Mesothelial cell of epicardium (in vitro differentiated cells): ENCODE results near the gene SMARCA5. TPM values are rescaled to one million over a fixed set of nuclear protein-coding genes. Genes with fewer than 3 reads are reported as not detected.

Source experiments
- DNase-seq, 2 experiments: peaks; one replicate each; pipeline ENCODE4 v3.0.0; 2021; ENCODE audit warnings: low spot score in 2 of 2; ENCODE audit not compliant: unreplicated experiment in 2 of 2
- H3K27ac Mint-ChIP-seq: 2 replicates; pipeline ENCODE4 v1.8.0; 2021; ENCODE audit warnings: mixed read lengths
- H3K27me3 Mint-ChIP-seq: 2 replicates; pipeline ENCODE4 v1.8.0; 2021; ENCODE audit warnings: low read depth, mixed read lengths
- H3K36me3 Mint-ChIP-seq: 2 replicates; pipeline ENCODE4 v1.8.0; 2021; ENCODE audit warnings: mixed read lengths
- H3K4me1 Mint-ChIP-seq: 2 replicates; pipeline ENCODE4 v1.8.0; 2021; ENCODE audit warnings: mixed read lengths
- H3K4me3 Mint-ChIP-seq: 2 replicates; pipeline ENCODE4 v1.8.0; 2021; ENCODE audit warnings: mild to moderate bottlenecking, moderate library complexity, mixed read lengths
- H3K9me3 Mint-ChIP-seq: 2 replicates; pipeline ENCODE4 v1.8.0; 2021; ENCODE audit warnings: mixed read lengths
- CTCF ChIP-seq: fragments of 200-600 bp; sonication (generic); IDR thresholded peaks from one replicate; pipeline ENCODE4 v1.5.0; 2021; ENCODE audit warnings: antibody characterized with exemption; ENCODE audit not compliant: unreplicated experiment
- total RNA-seq: library from RNA; stranded (reverse); gene quantifications from 3 replicates; pipeline ENCODE4 v1.2.1, GENCODE V29; 2021

Gene SMARCA5
- total RNA-seq, 1 donor from 2014 or later: 58.3 TPM

GRCh38 chr4:143511906-143512305 lies 1.6 kb upstream of the SMARCA5 start:
- Mint-ChIP-seq H3K27me3 (peaks cover 26% of the 10 kb centered on the region), H3K9me3 (no peaks in the 10 kb centered on the region), H3K4me3 (no peak overlapping the region), H3K27ac (no peak overlapping the region), H3K36me3 (peaks cover 7% of the 10 kb centered on the region), H3K4me1 (peaks cover 20% of the 10 kb centered on the region)
- TF ChIP-seq CTCF: no peak
- no peak for DNase-seq

- H3K36me3 Mint-ChIP-seq: peaks cover 15% of the 10 kb centered on the region
- H3K9me3 Mint-ChIP-seq: no peaks in the 10 kb centered on the region
- H3K4me1 Mint-ChIP-seq: peaks cover 22% of the 10 kb centered on the region
- no peak for DNase-seq
- peak overlapping the region; percentile 99 for H3K27ac Mint-ChIP-seq
- TF ChIP-seq CTCF: no peak
- H3K4me3 Mint-ChIP-seq: peak overlapping the region; percentile 94
- peaks cover 22% of the 10 kb centered on the region for H3K27me3 Mint-ChIP-seq
These were observed 556 bp upstream of the SMARCA5 start for GRCh38 chr4:143512978-143513313.

- no peak for DNase-seq
- TF ChIP-seq CTCF: no peak
- peaks cover 12% of the 10 kb centered on the region for H3K27me3 Mint-ChIP-seq
- peak overlapping the region; percentile 99 for H3K27ac Mint-ChIP-seq
- no peaks in the 10 kb centered on the region for H3K9me3 Mint-ChIP-seq
- H3K4me3 Mint-ChIP-seq: peak overlapping the region; percentile 94
- H3K4me1 Mint-ChIP-seq: peaks cover 22% of the 10 kb centered on the region
- peaks cover 15% of the 10 kb centered on the region for H3K36me3 Mint-ChIP-seq
These were observed 630 bp downstream of the SMARCA5 start for GRCh38 chr4:143514169-143514495.

GRCh38 chr4:143514497-143514896 lies 995 bp downstream of the SMARCA5 start:
- Mint-ChIP-seq H3K27ac (peak overlapping the region; percentile 99), H3K9me3 (no peaks in the 10 kb centered on the region), H3K36me3 (peaks cover 19% of the 10 kb centered on the region), H3K27me3 (peaks cover 10% of the 10 kb centered on the region), H3K4me1 (peaks cover 25% of the 10 kb centered on the region), H3K4me3 (peak overlapping the region; percentile 94)
- DNase-seq: peak in 1 of 2 experiments; percentile 49
- TF ChIP-seq CTCF: no peak

- DNase-seq: no peak
- H3K4me3 Mint-ChIP-seq: peak overlapping the region; percentile 94
- TF ChIP-seq CTCF: no peak
These were observed 1.4 kb downstream of the SMARCA5 start for GRCh38 chr4:143514901-143515300.

GRCh38 chr4:143515905-143516304 lies 2.4 kb downstream of the SMARCA5 start:
- peak overlapping the region; percentile 94 for H3K4me3 Mint-ChIP-seq
- H3K9me3 Mint-ChIP-seq: no peaks in the 10 kb centered on the region

More at GRCh38 chr4:143514901-143515300, 1.4 kb downstream of the SMARCA5 start:
- peak overlapping the region; percentile 99 for H3K27ac Mint-ChIP-seq
- no peaks in the 10 kb centered on the region for H3K9me3 Mint-ChIP-seq
- peaks cover 6% of the 10 kb centered on the region for H3K27me3 Mint-ChIP-seq
- H3K4me1 Mint-ChIP-seq: peaks cover 29% of the 10 kb centered on the region
- H3K36me3 Mint-ChIP-seq: peaks cover 23% of the 10 kb centered on the region

More at GRCh38 chr4:143515905-143516304, 2.4 kb downstream of the SMARCA5 start:
- no peak for TF ChIP-seq CTCF
- H3K27me3 Mint-ChIP-seq: no peaks in the 10 kb centered on the region
- no peak for DNase-seq
- H3K27ac Mint-ChIP-seq: peak overlapping the region; percentile 64
- H3K4me1 Mint-ChIP-seq: peaks cover 30% of the 10 kb centered on the region
- peaks cover 24% of the 10 kb centered on the region for H3K36me3 Mint-ChIP-seq
